VCaP (cell line): Measurements from ENCODE around the gene ATP5MK.

Experiments used
- H3K27ac ChIP-seq: fragments of 450-650 bp; 2 replicates; pipeline ENCODE4 v1.5.1; 2017
- CTCF ChIP-seq: fragments of 450-650 bp; conservative IDR thresholded peaks from 2 replicates; pipeline ENCODE4 v1.5.1; 2017; ENCODE audit warnings: mild to moderate bottlenecking, moderate library complexity

ATP5MK gene

GRCh38 chr10:103396067-103396788, at the start of gene ATP5MK, which contains the start of gene PDCD11:
Gene ATP5MK, minus strand, starts transcription at chr10:103396475. Its CDS starts 4,018 bp downstream, at chr10:103392457.
Gene PDCD11, plus strand, starts transcription at chr10:103396626. Its CDS starts 1,801 bp downstream, at chr10:103398427.
- H3K27ac ChIP-seq, result peak within 1 kb of the TSS; percentile 83
- peak; percentile 23; the same call in 1 of the 2 replicates for TF ChIP-seq CTCF

- TF ChIP-seq CTCF, result no peak
- no peak overlapping the region for H3K27ac ChIP-seq
Measured at GRCh38 chr10:103445366-103445765, 49.1 kb upstream of the ATP5MK start.

GRCh38 chr10:103444478-103444877, 48.2 kb upstream of the ATP5MK start:
- no peak for TF ChIP-seq CTCF
- H3K27ac ChIP-seq, result no peak overlapping the region

- no peak overlapping the region for H3K27ac ChIP-seq
- TF ChIP-seq CTCF, result no peak
Measured at GRCh38 chr10:103443475-103444185, 47.4 kb upstream of the ATP5MK start.

- no peak for TF ChIP-seq CTCF
- H3K27ac ChIP-seq, result no peak overlapping the region
Measured at GRCh38 chr10:103442031-103442461, 45.8 kb upstream of the ATP5MK start.

GRCh38 chr10:103441611-103442010, 45.3 kb upstream of the ATP5MK start:
- TF ChIP-seq CTCF, result no peak
- no peak overlapping the region for H3K27ac ChIP-seq

- no peak overlapping the region for H3K27ac ChIP-seq
- TF ChIP-seq CTCF, result no peak
Measured at GRCh38 chr10:103441206-103441605, 44.9 kb upstream of the ATP5MK start.
